HG02623 (cell line): ENCODE measurements around the gene CYP2E1.
"Not testable (repeated sequence)": the region's sequence is repeated elsewhere in the genome, so short reads cannot be mapped to it uniquely, and the experiment has no call there.

Experiments
- ATAC-seq: cut with Tn5 transposase; IDR thresholded peaks from one replicate; pipeline ENCODE4 v1.9.1; 2021; ENCODE audit warnings: moderate library complexity; ENCODE audit not compliant: unreplicated experiment

Gene CYP2E1

DNA sequence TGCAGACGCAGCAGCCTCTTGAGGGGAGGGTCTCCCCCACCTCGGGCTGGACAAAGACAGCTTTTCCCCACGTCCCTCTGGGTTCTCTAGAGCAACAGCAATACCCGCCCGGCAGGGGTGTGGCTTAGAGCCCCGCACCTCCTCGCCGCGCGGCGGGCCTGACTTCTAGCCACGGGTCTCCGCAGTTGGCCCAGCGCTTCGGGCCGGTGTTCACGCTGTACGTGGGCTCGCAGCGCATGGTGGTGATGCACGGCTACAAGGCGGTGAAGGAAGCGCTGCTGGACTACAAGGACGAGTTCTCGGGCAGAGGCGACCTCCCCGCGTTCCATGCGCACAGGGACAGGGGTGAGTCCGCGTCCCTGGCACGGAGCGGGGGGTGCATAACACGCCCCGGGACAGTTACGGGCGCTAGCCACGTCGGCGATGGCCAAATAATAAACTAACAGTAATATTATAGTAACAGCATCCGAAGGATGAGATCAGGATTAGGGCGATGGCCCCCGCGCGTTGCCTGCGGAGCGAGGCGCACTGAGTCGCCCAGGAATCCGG, 1.2 kb downstream of the CYP2E1 start:
- ATAC-seq = no peak

GRCh38 chr10:133528845-133529575, 1.8 kb downstream of the CYP2E1 start:
- no peak for ATAC-seq

DNA sequence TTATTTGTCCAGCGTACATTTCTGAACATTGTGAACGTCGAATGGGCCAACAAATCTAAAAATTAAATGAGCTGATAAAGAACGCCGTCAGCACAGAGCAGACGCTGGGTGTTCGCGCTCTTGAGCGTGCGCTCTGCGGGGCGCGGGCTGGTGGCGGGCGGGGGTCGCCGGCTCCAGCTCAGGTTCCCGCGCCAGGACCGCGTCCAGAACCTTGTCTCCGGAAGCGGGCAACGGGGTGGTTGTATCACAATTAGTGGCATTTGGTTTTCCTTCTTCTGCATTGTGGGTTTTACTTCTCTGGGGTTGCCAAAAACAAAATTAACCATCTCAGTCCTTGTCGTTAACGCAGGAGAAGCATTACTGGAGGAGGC, 2.4 kb downstream of the CYP2E1 start:
- ATAC-seq = no peak

GRCh38 chr10:133530506-133530905, 3.3 kb downstream of the CYP2E1 start:
- ATAC-seq = no peak

DNA sequence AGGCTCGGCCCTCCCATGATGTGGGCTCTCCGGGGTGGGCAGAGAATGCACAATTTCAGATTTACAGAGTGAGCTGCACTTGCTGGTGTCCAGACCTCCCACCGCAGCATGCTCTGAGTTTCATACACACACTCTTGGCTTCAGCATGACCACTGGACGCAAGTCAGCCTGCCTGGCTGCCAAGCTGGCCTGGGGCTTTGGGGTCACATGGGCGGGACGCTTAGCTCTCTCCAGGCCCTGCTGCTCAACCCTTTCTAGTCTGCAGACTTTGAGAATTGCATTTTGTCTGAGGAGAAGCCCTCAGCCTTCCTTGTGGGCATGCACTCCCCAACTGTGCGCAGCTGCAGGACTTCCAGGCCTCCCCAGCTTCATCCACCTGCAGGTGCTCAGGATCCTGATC, 5.7 kb downstream of the CYP2E1 start:
- no peak for ATAC-seq

DNA sequence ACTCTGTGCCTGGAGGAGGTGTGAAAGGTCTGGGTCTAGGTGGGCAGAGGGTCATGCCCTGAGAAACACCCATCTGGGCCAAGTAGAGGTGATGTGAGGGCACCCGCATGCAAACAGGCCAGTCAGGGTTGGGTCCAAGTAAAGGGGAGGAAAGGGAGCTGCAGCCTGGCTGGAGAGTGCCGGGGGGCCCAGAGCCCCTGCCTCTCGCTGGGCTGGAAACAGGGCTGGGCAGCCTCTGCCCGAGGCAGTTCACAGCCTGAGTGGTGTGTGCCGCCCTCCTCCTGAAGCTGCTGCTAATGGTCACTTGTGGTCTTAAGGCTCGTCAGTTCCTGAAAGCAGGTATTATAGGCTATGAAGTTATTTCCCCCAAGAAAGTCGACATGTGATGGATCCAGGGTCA, 7.3 kb downstream of the CYP2E1 start:
- no peak for ATAC-seq

- ATAC-seq = no peak
Observed at GRCh38 chr10:133536198-133536597, 9.0 kb downstream of the CYP2E1 start.

GRCh38 chr10:133537546-133538545, 10.7 kb downstream of the CYP2E1 start:
- ATAC-seq = no peak

DNA sequence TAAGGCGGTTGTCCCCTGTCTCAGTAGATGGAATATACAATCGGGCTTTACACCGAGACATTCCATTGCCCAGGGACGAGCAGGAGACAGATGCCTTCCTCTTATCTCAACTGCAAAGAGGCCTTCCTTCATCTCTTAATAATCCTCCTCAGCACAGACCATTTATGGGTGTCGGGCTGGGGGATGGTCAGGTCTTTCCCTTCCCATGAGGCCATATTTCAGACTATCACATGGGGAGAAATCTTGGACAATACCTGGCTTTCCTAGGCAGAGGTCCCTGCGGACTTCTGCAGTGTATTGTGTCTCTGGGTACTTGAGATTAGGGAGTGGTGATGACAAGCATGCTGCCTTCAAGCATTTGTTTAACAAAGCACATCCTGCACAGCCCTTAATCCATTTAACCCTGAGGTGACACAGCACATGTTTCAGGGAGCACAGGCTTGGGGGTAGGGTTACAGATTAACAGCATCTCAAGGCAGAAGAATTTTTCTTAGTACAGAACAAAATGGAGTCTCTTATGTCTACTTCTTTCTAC, 14.3 kb downstream of the CYP2E1 start:
- not testable (repeated sequence) for ATAC-seq

DNA sequence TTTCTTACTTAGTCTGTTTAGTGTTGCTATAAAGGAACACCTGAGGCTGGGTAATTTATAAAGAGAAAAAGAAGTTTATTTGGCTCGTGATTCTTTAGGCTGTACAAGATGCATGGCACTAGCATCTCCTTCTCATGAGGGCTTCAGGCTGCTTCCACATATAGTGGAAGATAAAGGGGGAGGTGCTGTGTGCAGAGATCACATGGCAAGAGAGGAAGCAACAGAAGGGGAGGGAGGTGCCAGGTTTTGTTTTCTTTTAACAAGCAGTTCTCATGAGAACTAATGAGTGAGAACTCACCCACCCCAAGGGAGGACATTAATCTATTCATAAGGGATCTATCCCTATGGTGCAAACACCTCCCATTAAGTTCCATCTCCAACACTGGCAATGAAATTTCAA, 17.3 kb downstream of the CYP2E1 start:
- ATAC-seq = no peak

DNA sequence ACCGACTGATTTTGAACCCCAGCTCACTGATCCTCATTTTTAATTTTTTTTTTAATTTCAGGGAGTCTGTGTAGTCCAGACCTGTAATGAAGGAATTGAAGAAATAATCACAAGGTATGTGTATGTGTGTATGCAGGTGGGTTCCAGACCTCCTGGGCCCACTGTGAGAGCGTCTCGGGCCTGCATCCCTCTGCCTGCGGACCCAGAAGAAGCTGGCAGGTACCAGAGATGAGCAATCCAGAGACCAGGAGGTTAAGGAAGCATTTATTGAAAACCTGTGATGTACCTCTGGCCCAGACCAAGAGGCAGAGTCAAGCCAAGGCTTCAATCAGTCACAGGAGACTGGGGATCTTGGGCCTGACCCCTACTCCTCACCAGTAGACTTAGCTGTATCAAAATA, 27.4 kb downstream of the CYP2E1 start:
- ATAC-seq = no peak

DNA sequence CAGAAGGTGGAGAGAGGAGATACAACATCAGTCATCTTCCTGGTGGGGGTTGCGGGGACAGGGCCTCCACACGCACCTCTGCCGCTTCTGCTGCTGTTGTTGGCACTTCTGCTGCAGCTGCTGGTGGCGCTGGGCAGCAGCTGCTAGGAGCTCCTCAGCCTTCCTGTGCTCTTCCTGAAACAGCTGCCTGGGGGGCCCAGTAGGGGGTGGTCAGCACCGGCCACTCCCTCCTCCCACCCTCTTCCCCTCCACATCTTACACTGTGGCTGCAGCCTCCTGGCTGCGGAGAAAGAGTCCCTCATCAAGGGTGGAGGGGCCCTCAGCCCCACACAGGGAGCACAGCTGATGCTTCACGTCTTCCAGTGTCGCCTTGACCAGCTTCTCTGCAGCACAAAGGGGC, 28.4 kb downstream of the CYP2E1 start:
- no peak for ATAC-seq

GRCh38 chr10:133557381-133557780, 30.2 kb downstream of the CYP2E1 start:
- ATAC-seq = no peak

DNA sequence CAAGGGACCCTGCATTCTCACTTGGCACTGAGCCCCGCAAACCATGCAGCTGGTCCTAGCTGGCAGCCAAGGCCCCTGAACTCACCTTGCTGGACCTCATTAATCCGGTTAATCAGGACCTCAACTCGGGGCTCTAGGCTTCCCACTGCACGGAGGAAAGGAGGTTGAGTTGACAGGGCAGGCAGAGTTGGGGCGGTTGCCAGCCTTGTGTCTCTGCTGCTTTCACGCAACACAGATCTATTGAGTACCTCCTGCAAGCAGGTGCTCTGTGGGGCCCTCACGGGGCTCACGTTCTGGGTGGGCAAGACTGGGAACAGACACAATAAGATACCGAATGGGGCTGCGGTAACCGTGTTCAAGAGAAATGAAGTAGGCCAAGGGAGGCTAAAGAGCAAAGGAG, 32.1 kb downstream of the CYP2E1 start:
- ATAC-seq = no peak

GRCh38 chr10:133564816-133565215, 37.7 kb downstream of the CYP2E1 start:
- no peak for ATAC-seq

DNA sequence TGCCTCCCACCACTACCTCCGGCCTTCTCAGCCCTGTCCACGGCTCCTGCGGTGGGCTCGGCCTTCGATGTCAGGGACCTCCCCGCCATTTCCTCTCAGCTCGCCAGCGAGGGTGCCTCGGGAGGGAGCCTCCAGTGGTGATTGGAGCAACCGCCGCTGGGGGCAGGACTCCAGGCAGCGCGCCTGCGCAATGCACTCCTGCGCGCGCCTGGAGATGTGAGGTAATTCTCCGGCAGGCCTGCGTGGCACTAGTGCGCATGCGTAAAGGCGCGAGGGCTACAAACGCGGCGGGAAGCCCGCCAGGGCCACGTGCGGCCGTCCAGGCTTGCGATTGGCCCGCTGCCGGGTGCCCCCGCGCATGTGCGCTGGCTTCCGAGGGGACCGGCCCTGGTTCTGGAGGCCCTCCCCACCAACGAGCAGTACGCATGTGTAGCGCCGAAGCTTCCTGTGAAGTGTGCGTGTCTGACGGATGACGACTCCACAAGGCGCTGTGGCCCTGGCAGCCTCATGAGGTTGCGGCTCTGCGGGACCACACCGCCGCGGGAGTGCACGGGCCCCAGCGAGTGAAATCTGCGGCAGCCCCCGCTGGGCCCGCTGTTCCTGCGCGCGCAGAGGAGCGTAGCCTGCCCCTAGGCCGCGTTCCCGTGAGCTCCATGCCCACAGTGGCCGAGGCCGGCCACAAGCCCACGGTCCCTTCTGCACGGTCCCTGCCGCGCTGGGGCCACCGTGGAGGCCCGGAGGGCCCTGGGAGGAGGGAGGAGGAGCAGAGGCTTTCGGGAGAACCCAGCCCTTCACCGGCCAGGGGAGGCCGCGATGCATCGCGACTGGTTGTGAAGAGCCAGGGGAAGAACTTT, 38.5 kb downstream of the CYP2E1 start, which contains the start of gene SYCE1:
TSS of gene SYCE1 (minus strand) at position 143 of the 854 bp plus-strand sequence. CDS start at position 89, 54 bp downstream.
- ATAC-seq = no peak

GRCh38 chr10:133567119-133567518, 40.0 kb downstream of the CYP2E1 start:
- no peak for ATAC-seq

- ATAC-seq = no peak
Observed at GRCh38 chr10:133567609-133568286, 40.6 kb downstream of the CYP2E1 start.

GRCh38 chr10:133568287-133568614, 41.1 kb downstream of the CYP2E1 start:
- ATAC-seq = no peak
